HG03457 (cell line): ENCODE results near the gene UNK.
"Not testable (repeated sequence)": the region's sequence is repeated elsewhere in the genome, so short reads cannot be mapped to it uniquely, and the experiment has no call there.

Experiments used
- ATAC-seq: cut with Tn5 transposase; IDR thresholded peaks from one replicate; pipeline ENCODE4 v1.9.1; 2021; ENCODE audit warnings: moderate number of reproducible peaks; ENCODE audit not compliant: unreplicated experiment

UNK gene

DNA sequence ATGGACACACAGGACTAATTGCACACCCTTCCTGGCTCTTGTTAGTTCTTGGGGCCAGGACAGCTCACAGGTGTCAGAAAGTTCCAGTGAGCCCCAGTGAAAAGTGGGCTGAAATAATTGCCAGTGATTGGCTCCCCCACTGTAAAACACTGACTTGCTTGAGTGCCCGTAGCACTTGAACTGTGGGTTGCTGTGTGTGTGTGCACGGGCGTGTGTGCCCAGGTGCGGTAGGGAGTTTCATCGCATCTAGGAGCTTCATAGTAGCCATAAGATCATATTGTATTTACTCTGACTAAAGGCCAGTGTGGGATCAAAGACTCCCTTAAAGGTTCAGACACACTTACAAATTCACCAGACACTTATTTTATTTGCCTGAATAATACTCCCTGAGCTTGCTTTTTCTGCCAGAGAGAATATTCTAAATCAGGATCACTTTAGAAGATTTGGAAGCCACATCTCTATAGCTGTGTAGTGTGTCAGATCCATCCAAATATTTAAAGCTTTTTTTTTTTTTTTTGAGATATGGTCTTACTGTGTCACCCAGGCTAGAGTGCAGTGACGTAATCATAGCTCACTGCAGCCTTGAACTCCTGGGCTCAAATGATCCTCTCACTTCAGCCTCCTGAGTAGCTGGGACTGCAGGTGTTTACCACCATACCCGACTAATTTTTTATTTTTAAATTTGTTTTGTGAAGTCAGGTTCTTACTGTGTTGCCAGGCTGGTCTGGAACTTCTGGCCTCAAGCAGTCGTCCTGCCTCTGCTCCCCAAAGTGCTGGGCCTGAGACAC is 11.4 kb downstream of the UNK start:
- no peak for ATAC-seq

- ATAC-seq: no peak
Observed at GRCh38 chr17:75799402-75799801, 14.8 kb downstream of the UNK start.

- ATAC-seq: no peak
Observed at GRCh38 chr17:75803883-75804282, 19.3 kb downstream of the UNK start.

GRCh38 chr17:75806822-75807500 is 22.4 kb downstream of the UNK start:
- ATAC-seq: no peak

DNA sequence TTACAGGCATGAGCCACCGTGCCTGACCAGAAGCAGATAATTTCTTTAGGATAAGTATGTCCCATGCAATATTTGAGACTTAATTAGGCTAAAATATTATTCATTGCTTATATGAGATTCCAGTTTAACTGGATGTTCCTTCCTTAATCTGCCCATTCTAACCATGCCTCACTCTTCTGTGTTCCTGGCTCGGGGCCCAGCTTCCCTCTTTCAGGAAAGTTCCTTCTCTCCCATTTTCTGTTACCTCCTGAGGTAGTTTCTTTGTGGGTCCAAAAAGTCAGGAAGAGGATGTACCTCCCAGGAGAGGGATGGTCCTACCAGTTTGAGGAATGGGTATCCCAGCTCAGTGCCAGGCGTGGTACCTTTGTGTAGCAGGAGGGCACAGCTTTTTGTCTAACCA is 23.3 kb downstream of the UNK start:
- no peak for ATAC-seq

DNA sequence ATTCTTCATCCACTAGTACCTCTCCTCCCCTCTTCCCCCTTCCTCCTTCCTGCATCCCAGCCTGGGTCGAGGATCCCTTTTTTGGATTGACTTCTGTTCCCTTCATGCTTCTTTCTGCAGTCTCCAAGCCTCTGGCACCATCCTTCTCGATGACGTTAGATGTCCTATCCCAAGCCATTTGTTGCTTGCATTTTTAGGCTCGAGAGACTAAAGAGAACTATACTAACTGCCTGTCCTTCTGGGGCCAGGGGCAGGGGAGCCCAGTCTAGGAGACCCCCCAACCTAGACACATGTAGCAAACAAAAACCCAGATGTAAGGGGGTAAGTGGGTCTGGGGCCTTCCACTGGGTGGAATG is 23.9 kb downstream of the UNK start:
- ATAC-seq: no peak

DNA sequence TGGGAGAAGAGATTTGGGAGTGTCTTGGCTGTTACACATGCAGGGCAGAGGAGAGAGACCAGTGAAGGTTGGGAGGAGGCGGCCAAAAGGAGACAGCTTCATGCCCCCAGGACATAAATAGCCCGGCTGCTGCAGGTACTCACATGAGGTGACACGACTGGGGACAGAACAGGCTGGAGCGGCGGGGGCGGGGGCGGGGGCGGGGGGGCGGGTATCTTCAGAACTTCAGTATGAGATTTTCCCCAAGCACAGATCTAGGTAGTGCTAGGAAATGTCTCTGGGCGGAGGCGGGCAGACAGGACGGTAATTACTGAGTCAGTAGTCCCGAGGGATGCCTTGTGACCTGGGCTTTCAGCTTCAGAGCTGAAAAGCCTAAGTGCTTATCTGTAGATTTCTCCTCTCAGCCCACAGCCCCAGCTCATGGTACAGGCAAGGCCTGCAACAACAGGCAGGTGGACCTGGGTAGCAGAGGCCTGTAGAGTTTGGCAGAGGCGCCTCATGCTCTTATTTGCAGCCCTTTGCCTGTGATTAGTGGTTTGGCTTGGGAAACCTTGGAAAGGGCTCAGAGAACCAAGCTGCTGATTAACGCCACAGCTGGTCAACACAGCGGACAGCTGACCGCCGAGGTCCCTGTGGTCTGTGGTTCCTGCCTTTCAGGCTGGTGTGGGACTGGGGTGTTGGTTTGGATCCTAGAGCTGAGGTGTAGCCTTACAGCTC is 24.5 kb downstream of the UNK start:
- ATAC-seq: no peak

- ATAC-seq: no peak
Observed at GRCh38 chr17:75809631-75810111, 25.1 kb downstream of the UNK start.

DNA sequence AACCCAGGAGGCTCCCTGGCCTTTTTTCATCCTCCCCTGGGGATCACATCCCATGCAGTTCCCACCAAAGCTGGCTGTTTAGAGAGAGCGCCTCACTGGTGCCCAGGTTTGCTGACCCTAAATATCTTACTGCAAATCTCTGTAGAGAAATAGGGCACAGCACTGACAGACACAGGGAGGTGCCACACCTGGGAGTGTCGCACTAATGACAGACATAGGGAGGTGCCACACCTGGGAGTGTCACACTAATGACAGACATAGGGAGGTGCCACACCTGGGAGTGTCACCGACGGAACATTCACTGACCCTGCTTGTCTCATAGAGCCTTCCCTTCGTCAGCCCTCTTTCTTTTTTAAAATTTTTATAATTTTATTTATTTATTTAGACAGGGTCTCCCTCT is 25.6 kb downstream of the UNK start:
- no peak for ATAC-seq

DNA sequence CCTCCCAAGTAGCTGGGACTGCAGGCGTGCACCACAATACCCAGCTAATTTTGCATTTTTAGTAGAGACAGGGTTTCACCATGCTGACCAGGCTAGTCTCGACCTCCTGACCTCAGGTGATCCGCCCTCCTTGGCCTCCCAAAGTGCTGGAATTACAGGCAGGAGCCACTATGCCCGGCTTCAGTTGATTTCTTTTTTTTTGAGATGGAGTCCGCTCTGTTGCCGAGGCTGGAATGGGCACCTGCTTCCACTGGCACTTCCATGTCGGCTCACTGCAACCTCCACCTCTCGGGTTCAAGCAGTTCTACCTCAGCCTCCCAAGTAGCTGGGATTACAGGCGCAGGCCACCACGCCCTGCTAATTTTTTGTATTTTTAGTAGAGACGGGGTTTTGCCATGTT is 26.1 kb downstream of the UNK start:
- ATAC-seq: not testable (repeated sequence)

DNA sequence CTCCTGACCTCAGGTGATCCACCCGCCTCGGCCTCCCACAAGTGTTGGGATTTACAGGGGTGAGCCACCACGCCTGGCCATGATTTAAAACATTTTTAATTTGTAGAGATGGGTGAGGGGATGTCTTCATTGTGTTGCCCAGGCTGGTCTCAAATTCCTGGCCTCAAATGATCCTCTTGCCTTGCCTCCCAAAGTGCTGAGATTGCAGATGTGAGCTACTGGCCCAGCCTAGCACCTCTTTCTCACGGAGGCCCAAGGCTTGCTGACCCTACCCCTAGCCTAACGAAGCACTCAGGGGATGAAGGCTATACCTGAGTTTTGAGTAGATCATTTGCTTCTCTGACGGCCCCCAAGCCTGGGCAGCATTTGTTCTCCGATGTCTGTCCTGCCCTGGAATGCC is 26.6 kb downstream of the UNK start:
- no peak for ATAC-seq

DNA sequence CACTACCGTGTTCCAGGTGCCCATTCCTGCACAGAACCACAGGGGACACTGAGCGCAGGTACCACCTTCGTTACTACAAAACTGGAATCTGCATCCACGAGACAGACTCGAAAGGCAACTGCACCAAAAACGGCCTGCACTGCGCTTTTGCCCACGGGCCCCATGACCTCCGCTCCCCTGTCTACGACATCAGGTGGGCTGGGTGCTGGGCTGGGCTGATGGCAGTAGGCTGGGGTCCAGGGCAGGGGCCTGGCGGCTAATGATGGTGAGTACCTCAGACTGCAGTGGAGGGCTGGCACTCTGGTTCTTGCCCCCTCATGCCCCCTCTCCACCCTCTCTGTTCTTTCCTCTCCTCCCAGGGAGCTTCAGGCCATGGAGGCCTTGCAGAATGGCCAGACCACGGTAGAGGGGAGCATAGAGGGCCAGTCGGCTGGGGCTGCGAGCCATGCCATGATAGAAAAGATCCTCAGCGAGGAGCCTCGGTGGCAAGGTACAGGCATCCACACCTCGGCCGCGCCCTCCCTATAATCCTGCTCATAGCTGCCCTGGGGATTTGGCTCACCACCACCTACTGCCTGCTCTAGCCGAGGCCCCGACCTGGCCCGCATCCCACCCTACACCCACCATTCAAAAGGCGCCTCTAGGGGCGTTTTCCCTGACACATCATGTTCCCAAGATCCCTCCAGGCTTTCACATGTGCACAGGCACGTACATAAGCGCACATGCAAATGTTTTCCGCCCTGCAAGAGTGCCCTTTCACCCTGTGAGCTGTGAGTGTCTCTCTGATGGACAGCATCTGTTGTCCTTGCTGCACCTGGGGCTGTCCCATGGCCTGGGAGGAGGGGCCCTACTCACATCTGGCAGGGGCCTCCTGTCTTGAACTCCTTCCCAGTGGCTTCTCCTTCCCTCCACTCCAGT is 27.7 kb downstream of the UNK start:
- ATAC-seq: no peak

DNA sequence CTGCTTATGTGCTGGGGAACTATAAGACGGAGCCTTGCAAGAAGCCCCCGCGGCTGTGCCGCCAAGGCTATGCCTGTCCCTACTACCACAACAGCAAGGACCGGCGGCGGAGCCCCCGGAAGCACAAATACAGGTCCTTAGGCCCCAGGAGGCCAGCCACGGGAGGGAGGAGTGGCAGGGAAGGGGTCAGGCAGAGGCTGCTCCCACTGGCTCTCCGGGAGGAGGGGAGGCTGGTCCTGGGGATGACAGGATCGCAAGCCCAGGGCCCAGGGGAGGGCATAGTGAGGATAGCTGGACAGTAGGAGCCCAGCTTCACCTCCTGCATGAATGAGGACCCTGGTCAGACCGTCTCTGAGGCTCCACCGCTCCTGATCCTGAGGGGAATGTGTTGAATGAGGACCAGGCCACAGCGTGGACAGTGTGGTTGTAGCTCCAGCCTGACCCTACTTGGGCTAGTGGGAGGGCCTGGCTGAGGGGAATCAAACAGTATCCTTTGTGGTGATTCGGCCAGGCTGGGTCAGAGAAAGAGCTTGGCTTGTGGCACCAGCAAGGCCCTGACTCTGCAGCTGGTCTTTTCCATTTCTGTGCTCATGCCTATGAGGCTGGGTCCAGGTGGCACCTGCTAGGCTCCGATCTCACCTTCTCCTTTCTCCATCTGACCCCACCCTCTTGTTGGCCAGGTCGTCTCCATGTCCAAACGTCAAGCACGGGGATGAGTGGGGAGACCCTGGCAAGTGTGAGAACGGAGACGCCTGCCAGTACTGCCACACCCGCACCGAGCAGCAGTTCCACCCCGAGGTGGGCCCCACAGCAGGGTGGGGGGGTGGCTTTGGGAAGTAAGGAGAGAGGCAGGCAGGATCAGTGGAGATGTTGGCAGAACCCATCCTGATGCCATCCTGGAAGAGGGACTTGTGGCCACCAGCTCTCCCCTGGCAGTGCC is 28.7 kb downstream of the UNK start:
- ATAC-seq: no peak

GRCh38 chr17:75814021-75814395 is 29.4 kb downstream of the UNK start:
- no peak for ATAC-seq

- ATAC-seq: no peak
Observed at GRCh38 chr17:75814900-75815373, 30.3 kb downstream of the UNK start.

GRCh38 chr17:75815399-75815798 is 30.8 kb downstream of the UNK start:
- ATAC-seq: no peak

DNA sequence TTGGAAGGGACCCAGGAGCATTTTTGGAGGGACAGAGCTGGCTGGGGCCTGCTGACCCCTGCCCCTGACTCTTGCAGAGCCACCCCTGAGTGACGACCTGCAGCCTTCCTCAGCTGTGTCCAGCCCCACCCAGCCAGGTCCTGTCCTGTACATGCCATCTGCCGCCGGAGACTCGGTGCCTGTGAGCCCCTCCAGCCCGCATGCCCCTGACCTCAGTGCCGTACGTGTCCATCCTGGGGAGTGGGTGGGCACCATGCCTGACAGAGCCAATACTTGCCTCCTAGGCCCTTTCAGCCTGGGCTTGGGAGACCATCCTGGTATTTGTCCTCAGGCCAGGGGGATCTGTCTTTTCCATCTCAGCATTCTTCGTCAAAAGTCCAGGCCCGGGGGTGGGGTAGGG is 32.1 kb downstream of the UNK start:
- ATAC-seq: no peak

GRCh38 chr17:75817571-75817970 is 33.0 kb downstream of the UNK start:
- ATAC-seq: no peak

GRCh38 chr17:75818326-75818885 is 33.8 kb downstream of the UNK start:
- no peak for ATAC-seq
